Erythroblast (primary cell): ENCODE measurements around the gene PLEKHN1.

Experiments used
- GATA1 ChIP-seq: IDR thresholded peaks from 2 replicates; pipeline ENCODE4 v1.6.1; 2011; ENCODE audit warnings: low read depth, mild to moderate bottlenecking, control low read depth, low read length, moderate library complexity
- POLR2A ChIP-seq: IDR thresholded peaks from 2 replicates; pipeline ENCODE4 v1.6.1; 2011; ENCODE audit warnings: mild to moderate bottlenecking, low read length

DNA sequence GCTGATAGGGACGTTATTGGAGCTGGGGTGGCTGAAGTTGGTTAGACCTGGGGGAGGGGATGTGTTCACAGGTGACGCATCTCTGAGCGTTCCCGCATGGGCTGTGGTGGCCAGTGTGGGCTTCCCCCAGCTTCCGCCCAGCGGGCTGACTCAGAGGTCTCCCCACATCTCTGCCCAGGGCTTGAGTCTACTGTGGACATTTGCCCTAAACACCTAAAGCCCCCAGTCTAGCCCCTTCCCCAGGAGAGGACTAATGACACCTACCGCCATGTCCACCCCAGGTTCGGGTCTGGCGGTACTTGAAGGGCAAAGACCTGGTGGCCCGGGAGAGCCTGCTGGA lies 55.6 kb downstream of the PLEKHN1 start:
- no peak for TF ChIP-seq POLR2A
- TF ChIP-seq GATA1 = no peak
